ENCODE data around the gene TMEM143. TPM values are rescaled to one million over a fixed set of nuclear protein-coding genes. Genes with fewer than 3 reads are reported as not detected.
"Not testable (repeated sequence)": the region's sequence is repeated elsewhere in the genome, so short reads cannot be mapped to it uniquely, and the experiment has no call there.

Gene TMEM143
- total RNA-seq, 1 donor from 2014 or later, result 5.4 TPM

DNA sequence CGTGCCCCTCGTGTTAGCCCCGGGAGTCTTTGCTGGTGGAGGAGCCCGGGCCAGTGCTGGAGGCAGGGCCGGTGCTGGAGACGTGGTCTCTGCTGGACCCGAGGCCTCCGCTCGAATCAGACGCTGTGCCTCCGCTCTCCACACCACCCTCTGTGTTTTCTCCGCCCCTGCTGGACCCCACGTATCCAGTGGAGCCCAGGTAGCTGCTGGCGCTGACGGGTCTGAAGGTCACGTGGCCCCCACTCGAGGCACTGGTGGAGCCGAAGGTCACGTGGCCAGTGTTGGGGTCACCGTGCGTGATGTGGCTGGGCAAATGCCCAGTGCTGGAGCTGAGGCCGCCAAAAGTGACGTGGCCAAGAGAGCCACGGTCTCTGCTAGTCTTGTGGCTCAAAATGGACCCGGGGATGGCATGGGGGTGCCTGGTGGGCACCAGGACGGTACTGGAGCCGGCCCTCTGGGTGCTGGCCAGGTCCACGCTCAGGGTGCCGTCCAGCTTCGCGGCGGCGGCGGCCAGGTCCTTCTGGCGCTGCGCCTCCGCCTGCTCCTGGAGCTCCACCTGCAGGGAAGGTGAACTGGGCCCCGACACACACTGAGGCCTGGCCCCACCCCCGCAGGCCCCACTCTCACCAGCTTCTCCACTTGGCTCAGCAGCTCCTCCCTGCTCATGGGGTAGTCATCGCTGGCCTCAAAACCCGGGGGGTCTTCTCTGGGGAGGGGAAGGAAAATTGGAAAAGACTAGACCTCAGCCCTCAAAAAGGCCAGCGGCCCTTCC, 66.6 kb downstream of the TMEM143 start:
- TF ChIP-seq, protein P1, sequence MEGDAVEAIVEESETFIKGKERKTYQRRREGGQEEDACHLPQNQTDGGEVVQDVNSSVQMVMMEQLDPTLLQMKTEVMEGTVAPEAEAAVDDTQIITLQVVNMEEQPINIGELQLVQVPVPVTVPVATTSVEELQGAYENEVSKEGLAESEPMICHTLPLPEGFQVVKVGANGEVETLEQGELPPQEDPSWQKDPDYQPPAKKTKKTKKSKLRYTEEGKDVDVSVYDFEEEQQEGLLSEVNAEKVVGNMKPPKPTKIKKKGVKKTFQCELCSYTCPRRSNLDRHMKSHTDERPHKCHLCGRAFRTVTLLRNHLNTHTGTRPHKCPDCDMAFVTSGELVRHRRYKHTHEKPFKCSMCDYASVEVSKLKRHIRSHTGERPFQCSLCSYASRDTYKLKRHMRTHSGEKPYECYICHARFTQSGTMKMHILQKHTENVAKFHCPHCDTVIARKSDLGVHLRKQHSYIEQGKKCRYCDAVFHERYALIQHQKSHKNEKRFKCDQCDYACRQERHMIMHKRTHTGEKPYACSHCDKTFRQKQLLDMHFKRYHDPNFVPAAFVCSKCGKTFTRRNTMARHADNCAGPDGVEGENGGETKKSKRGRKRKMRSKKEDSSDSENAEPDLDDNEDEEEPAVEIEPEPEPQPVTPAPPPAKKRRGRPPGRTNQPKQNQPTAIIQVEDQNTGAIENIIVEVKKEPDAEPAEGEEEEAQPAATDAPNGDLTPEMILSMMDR (conservative IDR thresholded peaks at IDR 0.05; ENCODE audit: low read depth, low read length), result no peak
- DNase-seq (ENCODE audit: low read depth), result no peak
- H3K4me3 ChIP-seq (ENCODE audit: low read depth, low read length), result no peak overlapping the region

DNA sequence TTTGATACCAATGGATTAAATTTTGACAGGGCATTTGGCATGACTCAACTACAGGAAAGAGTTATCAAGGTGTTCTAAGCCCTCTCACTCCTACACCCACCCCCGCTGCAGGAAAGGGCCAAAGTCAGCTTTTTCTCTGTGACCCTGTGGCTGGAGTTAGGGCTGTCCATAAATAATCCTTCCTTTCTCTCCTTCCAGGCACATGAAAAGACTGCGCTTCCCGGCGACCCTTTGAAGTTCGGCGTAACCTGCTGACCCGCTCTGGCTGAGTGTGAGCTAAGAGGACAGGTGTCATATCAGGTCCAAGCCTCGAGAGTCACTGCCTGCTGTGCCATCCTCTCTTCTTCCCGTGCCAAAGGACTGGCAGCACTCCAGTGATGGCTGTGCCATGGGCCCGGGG, 68.3 kb downstream of the TMEM143 start:
- no peak overlapping the region for H3K4me3 ChIP-seq (ENCODE audit: low read depth, low read length)
- no peak for DNase-seq (ENCODE audit: low read depth)
- TF ChIP-seq, protein P1 (conservative IDR thresholded peaks at IDR 0.05; ENCODE audit: low read depth, low read length), result no peak

DNA sequence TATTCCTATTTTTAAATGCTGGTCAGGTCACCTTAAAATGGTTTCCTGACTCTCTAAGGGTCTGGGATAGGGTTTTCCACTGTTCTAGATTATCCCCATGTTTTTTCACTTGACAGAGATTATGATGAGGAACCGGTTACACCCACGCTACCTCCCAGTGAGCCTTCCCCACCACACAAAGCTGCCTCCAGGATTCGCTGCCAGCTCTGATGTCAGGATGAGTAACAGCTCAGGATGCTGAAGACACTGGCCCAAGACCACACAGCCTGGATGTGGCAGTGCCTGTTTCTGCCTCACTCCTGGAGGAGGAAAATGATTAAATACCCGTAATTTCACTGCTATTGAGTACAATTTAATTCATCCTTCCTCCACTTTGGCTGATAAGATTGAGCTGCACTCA, 70.9 kb downstream of the TMEM143 start:
- TF ChIP-seq, protein P1 (conservative IDR thresholded peaks at IDR 0.05; ENCODE audit: low read depth, low read length), result no peak
- H3K4me3 ChIP-seq (ENCODE audit: low read depth, low read length), result no peak overlapping the region
- DNase-seq (ENCODE audit: low read depth), result no peak

DNA sequence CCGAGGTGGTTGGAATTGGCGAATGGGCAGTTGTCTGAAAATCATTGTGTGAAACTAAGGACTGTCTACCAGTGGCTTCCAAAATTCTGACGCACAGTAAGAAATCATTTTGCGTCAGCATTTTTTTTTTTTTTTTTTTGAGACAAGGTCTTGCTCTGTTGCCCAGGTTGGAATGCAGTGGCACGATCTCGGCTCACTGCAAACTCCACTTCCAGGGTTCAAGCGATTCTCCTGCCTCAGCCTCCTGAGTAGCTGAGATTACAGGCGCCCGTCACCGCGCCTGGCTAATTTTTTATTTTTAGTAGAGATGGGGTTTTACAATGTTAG, 72.3 kb downstream of the TMEM143 start:
- not testable (repeated sequence) for H3K4me3 ChIP-seq (ENCODE audit: low read depth, low read length); DNase-seq (ENCODE audit: low read depth)

DNA sequence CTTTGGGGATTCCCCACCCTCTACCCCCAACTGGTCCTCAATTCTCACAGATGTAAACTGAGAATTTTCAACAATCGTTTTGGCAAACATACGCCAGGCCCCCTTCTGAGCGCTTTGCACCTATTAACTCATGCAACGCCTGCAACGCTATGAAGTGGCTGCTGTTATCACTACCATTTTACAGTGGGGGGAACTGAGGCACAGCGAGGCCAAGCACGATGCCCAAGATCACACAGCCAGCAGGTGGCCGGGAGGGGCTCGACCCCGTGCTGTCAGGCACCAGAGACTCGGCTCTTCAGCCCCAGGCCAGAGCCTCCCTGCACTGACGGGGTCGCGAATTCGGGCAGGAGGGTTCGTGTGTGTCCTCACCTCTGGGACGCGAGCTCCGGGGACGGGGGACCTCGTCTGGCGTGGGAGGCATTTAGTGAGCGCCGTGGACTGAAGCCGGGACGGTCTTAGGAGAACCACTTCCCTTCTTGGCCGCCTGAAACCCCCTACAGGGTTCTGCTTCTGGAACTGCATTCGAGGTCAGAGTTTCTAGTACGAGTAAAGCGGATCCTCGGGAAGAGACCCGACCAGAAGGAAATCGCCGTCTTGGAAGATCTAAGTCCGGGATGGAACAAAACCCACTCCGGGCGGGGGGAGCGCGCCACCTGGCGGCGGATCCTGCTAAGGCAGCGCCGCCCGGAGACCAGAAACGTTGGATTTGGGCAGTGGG, 72.8 kb downstream of the TMEM143 start:
- DNase-seq (ENCODE audit: low read depth), result no peak
- peak overlapping the region; percentile 66 for H3K4me3 ChIP-seq (ENCODE audit: low read depth, low read length)
- TF ChIP-seq, protein P1 (conservative IDR thresholded peaks at IDR 0.05; ENCODE audit: low read depth, low read length), result peak; percentile 96

DNA sequence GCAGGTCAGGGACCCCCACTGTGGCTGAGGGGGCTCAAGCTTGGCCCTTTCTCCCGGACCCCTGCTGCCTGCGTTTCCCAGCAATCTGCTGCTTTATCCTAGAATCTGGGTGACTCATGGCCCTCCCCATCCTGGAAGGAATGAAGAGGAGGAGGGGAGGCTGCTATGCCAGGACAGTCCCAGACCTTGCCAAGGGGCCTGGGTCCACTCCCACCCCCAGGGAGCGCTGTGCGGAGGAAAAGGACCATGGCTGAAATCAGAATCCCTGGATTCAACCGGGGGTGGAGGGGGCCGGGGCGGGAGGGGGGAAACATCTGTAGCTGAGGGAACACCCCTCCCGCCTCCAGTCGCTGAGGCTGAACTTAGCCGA, 73.4 kb downstream of the TMEM143 start:
- DNase-seq (ENCODE audit: low read depth), result no peak
- H3K4me3 ChIP-seq (ENCODE audit: low read depth, low read length), result no peak overlapping the region
- TF ChIP-seq, protein P1 (conservative IDR thresholded peaks at IDR 0.05; ENCODE audit: low read depth, low read length), result no peak

GRCh38 chr19:48287748-48288147, 76.0 kb downstream of the TMEM143 start:
- TF ChIP-seq, protein P1 (conservative IDR thresholded peaks at IDR 0.05; ENCODE audit: low read depth, low read length), result no peak
- no peak overlapping the region for H3K4me3 ChIP-seq (ENCODE audit: low read depth, low read length)
- DNase-seq (ENCODE audit: low read depth), result no peak

Measured in epithelial cell of proximal tubule (primary cell).